ENCODE data around the gene PLPP1.

The PLPP1 gene

DNA sequence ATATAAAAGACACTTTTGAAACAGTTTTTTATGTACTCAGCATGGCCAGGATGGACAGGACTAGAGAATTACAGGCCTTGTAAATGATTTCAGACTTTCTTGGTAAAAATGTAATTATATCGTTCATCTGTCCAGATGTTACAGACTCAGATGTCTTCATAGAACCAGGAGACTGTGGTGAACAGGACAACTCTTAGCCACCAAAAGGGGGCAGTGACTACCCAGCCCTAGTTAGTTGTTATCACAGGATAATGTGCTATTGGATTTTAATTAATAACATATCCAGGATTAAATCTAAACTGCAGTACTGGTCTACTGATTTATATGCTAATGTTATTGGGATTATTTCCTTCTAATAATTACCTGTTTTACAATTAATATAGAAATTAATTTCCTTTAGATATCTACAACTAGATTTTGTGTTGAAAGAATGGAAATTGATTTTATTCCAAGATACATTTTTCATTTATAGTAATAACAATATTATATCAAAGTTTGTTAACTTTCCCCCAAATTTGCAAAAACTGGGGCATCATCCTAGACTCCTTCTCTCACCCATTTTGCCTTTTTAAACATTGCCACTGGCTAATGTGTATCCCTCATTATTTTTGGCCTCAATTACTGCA is 127.6 kb downstream of the PLPP1 start:
- peak; percentile 75 for DNase-seq (ENCODE audit: low spot score)

DNA sequence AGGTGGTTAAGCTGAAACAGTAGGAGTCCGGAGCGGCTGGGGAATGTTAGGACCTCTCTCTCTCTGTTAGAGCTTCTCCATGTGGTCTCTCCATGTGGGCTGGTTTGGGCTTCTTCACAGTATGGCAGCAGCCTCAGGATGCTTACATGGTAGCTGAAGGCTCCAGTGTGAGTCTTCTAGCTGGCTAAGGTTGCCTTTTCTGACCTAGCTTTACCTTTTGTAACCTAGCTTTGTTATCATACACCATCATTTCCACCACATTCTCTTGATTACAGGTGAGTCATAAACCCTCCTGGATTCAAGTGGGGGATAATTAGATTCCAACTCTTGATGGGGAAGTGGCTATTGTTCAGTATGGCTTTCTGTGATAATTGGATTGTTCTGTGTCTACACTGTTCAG is 128.5 kb downstream of the PLPP1 start:
- no peak for DNase-seq (ENCODE audit: low spot score)

DNA sequence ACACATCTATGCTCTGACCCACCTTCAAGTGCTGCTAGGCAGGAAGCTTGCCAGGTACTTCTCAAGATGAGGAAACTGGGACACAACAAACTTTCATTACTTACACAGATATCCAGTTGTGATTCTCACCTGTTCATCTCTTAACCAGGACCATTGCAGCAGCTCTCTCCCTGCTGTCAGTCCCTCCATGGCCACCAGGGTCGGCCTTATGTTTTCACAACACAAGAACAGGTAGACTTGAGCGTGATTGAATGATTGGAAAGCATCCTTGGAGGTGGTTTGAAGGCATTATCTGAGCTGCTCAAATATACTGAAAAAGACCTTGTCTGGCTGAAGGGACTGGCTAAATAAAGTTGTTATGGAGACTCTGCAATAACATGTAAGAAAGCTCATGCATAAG is 132.6 kb downstream of the PLPP1 start:
- no peak for DNase-seq (ENCODE audit: low spot score)

DNA sequence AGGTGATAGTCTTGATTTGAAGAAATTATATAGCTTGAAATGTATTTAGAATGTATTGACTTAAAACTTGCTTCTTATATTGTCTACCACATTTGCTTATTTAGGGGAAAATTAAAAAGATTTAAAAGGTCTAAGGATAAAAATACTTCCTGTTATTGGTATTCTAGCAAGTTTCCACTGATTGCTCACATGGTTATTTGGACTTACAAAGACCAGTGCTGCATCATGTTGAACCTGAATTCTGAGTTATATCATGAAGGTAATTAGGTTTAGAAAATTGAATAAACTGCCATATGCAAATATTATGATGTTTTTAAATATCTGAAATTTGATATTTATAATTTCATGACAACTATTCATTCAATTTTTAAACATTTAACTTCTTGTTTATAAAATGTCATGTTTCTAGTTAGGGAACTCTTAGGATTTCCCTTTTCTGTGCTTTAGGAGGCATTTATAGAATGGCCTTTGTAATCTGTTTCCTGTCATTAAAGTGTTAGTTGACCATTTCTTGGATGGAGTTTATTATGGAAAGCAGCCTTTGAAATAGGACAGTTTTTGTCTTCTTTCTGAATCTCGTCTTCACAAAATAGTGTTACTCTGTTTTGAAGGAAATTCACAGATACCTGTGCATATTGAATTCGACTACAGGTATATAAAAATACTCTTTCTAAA is 141.1 kb downstream of the PLPP1 start:
- no peak for DNase-seq (ENCODE audit: low spot score)

DNA sequence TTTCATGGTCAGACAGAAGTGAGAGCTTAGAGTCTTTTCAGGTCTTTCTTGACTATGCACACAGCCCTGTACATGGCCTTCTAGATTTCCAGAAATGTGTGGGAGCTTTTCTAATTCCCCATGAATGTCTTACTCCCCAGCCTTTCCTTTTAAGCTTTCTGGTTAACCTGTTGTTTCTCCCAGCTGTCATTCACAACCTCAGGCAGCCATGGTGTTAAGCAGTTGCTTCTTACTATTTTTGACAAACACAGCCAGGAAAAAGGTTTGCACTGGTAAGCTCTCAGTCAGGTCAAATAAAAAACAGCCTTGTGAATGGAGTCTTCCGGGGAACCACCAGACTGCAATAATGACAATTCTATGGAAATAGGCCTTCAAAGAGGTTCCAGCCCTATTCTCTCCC is 142.1 kb downstream of the PLPP1 start:
- DNase-seq (ENCODE audit: low spot score) = no peak

DNA sequence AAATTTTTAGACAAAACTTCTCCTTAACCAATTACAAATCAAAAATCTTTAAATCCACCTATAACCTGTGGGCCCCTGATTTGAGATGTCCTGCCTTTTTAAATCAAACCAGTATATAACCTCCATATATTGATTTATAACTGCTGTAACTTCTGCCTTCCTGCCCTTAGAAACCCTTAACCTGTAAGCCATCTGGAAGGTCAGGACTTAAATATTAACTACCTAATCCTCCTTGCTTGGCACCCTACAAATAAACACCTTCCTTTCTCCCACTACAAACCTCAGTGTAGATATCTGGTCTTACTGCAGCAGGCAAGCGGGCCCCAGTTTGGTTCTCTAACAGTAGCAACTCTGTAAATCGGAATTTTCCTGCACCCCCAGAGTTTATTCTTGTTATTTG is 143.1 kb downstream of the PLPP1 start:
- no peak for DNase-seq (ENCODE audit: low spot score)

DNA sequence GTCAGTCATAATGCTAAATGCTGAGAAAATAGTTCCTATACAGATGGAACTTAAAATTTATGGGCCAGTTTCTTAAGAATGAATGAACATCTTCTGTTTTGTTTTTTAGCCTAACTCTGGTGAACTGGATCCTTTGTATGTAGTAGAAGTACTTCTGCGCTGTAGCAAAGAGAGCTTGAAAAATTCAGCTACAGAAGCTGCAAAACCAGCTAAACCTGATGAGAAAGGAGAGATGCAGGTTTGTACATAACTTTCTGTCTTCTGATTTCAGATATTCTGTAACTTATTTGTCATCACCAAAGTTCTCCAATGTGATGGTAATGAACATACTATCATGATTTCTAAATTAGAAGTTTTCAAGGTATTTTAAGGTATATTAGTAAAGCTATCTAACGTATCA is 146.9 kb downstream of the PLPP1 start:
- no peak for DNase-seq (ENCODE audit: low spot score)

DNA sequence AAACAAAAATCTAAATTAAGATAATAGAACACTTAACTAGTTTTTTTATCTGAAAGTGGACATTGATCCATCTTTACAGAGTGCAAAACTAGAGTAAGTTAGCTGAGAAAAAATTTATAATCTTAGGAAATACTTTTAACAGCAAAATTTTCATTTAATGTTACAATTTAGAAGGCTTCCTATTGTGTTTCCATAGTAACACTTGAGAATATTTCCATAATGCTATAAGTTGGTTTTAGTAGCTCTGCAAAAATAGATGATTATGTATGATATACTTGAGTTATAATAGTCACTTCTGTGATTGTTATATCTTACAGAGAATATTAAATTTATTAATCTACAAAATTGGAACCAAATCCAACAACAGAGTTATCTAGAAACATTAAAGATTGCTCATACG is 148.4 kb downstream of the PLPP1 start:
- no peak for DNase-seq (ENCODE audit: low spot score)

DNA sequence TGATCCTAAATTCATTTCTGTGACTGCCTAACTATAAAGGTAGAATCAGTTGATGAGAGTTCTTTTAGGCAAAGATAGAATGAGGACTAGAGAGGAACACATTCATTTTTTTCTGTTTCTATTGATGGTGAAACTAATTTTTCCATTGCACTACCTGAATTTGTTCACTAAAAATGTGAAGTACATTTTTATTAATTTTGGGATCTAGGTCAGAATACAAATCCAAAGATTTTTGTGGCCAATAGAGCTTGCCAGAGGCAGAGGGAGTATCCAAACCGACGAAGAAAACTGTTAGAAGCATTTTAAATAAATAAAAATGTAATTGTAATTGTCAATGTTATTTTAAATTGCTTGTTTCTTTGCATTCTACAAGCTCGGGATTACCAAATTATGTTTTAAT is 148.9 kb downstream of the PLPP1 start:
- DNase-seq (ENCODE audit: low spot score) = no peak

DNA sequence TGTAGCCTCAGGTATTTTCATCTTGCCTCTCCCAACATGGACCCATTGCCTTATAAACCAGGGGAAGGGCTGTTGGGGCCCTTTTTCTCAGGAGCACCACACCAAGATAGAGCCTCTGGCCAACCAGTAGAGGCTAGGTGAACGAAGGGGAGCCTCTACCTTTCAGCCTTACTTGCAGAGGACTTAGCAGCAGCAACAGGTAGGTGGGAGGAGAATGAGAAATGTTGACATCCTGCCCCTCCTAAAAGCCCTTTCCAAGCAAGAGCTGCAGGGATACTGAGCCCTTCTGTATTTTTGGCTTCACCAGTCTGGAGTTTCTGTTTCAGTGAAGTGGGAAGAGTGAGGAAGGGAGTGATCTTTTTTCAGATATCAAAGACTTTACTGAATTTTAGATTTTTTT is 149.5 kb downstream of the PLPP1 start:
- DNase-seq (ENCODE audit: low spot score) = no peak

DNA sequence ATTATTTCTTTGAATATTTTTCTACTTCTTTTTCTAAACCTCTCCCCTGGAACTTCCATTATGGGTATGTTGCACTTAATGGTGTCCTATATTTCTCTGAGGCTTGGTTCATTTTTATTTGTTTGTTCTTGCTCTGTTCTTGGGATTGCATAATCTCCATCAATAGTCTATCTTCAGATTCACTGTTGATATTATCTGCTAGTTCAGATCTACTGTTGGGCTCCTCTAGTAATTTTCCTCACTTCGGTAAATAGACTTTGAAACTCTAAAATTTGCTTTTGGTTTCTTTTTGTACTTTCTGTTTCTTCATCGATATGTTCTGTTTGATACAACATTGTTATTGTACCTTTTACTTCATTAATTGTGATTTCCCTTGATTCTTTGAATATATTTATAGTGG is 150.7 kb downstream of the PLPP1 start:
- no peak for DNase-seq (ENCODE audit: low spot score)

DNA sequence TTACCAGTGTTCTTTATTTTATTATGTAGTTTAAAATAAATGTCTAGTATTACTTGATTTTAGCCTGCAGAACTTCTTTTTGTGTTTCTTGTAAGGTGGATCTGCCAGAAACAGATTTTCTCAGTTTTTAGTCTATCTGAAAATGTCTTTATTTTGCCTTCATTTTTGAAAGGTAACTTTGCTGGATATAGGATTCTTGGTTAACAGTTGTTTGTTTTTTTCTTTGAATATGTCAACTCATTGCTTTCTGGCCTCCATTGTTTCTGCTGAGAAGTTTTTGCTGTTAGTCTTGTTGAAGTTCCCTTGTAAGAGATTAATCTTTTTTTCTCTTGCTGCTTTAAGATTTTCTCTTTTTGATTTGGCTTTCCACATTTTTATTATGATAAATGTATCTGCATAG is 151.5 kb downstream of the PLPP1 start:
- DNase-seq (ENCODE audit: low spot score) = no peak

DNA sequence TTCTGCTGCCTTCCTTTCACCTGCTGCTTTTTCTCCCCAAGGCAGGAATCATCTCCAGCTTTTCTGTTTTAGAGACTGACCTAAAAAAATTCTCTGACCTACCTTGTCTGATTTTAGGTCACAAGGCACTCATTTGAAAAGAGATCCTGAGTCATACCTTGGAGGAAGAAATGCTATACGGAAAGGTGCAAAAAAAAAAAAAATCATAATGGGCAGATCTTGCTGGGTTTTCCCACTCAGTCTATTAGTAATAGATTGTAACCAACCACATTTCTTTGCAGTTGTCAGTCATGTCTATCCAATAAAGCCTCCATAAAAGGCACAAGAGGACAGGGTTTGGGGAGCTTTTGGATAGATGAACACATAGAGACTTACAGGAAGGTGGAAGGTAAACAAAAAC is 157.0 kb downstream of the PLPP1 start:
- DNase-seq (ENCODE audit: low spot score) = no peak
